Stimulated activated CD4-positive, alpha-beta T cell treated with anti-CD3 and anti-CD28 coated beads, Interleukin-12 subunit alpha, Interleukin-12 subunit beta, amount 100 ng/mL, for 24 hours (primary cell): ENCODE data around the gene ARL13B.

Experiments
- DNase-seq, 2 experiments: peaks; one replicate each; pipeline ENCODE4 v3.0.0-alpha.2; 2020; ENCODE audit warnings: low read depth in 2 of 2

ARL13B gene

DNA sequence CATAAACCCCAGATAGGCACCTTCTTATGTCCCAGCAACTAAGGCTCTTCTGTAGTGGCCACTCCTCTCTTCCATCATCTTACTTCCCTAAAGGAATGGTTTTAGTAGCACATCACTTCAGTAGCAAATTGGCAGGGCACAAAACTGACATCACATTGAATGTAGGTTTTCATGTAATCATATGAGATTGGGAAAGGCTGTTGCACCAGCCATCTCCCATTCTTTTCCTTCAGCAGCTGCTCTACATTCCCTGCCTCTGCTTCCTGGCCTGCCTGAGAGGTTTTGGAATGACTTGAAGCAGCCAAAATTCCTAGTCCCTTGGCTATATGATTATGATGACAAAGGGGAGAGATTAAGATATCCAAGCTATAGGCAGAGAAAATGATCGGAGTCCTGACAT lies 119.4 kb downstream of the ARL13B start:
- no peak for DNase-seq

DNA sequence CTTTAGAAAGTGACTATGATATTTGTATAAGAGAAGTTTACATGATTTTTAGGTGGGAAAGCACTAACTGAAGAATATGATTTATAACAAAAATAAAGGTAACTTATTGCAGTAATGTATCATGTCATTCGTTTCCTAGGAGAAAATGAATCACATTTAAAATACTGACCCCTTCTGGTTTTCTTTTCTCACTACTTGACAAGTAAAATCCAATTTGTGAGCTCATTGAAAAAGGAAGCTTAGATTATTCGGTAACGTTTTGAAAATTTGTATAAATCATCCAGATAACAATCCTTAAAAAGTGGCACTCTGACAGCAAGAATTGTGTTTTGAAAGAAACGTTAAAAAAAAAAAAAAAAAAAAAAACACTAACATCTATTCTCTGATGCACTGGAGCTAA lies 121.9 kb downstream of the ARL13B start:
- no peak for DNase-seq
